Mesothelial cell of epicardium (in vitro differentiated cells): ENCODE data around the gene CCNI. TPM values are rescaled to one million over a fixed set of nuclear protein-coding genes. Genes with fewer than 3 reads are reported as not detected.

Experiments
- DNase-seq, 2 experiments: peaks; one replicate each; pipeline ENCODE4 v3.0.0; 2021; ENCODE audit warnings: low spot score in 2 of 2; ENCODE audit not compliant: unreplicated experiment in 2 of 2
- H3K27ac Mint-ChIP-seq: 2 replicates; pipeline ENCODE4 v1.8.0; 2021; ENCODE audit warnings: mixed read lengths
- H3K27me3 Mint-ChIP-seq: 2 replicates; pipeline ENCODE4 v1.8.0; 2021; ENCODE audit warnings: low read depth, mixed read lengths
- H3K36me3 Mint-ChIP-seq: 2 replicates; pipeline ENCODE4 v1.8.0; 2021; ENCODE audit warnings: mixed read lengths
- H3K4me1 Mint-ChIP-seq: 2 replicates; pipeline ENCODE4 v1.8.0; 2021; ENCODE audit warnings: mixed read lengths
- H3K4me3 Mint-ChIP-seq: 2 replicates; pipeline ENCODE4 v1.8.0; 2021; ENCODE audit warnings: mild to moderate bottlenecking, moderate library complexity, mixed read lengths
- H3K9me3 Mint-ChIP-seq: 2 replicates; pipeline ENCODE4 v1.8.0; 2021; ENCODE audit warnings: mixed read lengths
- CTCF ChIP-seq: fragments of 200-600 bp; sonication (generic); IDR thresholded peaks from one replicate; pipeline ENCODE4 v1.5.0; 2021; ENCODE audit warnings: antibody characterized with exemption; ENCODE audit not compliant: unreplicated experiment
- total RNA-seq: library from RNA; stranded (reverse); gene quantifications from 3 replicates; pipeline ENCODE4 v1.2.1, GENCODE V29; 2021

The CCNI gene
- total RNA-seq, 1 donor from 2014 or later: 245 TPM

- Mint-ChIP-seq H3K27me3 (no peaks in the 10 kb centered on the region), H3K27ac (peak overlapping the region; percentile 43), H3K9me3 (no peaks in the 10 kb centered on the region), H3K4me1 (peaks cover 5% of the 10 kb centered on the region), H3K36me3 (peaks cover 45% of the 10 kb centered on the region), H3K4me3 (no peak overlapping the region)
- no peak for TF ChIP-seq CTCF
- DNase-seq: no peak
Observed at GRCh38 chr4:77052352-77052751, 23.4 kb downstream of the CCNI start.

- Mint-ChIP-seq H3K27ac (no peak overlapping the region), H3K36me3 (peaks cover 36% of the 10 kb centered on the region)
Observed at GRCh38 chr4:77050962-77051361, 24.8 kb downstream of the CCNI start.

GRCh38 chr4:77047037-77047436 lies 28.8 kb downstream of the CCNI start:
- Mint-ChIP-seq H3K27ac (peak overlapping the region; percentile 78), H3K4me1 (peaks cover 19% of the 10 kb centered on the region), H3K4me3 (no peak overlapping the region), H3K9me3 (no peaks in the 10 kb centered on the region), H3K27me3 (no peaks in the 10 kb centered on the region), H3K36me3 (peaks cover 21% of the 10 kb centered on the region)
- TF ChIP-seq CTCF: peak; percentile 33
- no peak for DNase-seq

More at GRCh38 chr4:77050962-77051361, 24.8 kb downstream of the CCNI start:
- no peak for TF ChIP-seq CTCF
- Mint-ChIP-seq H3K4me3 (no peak overlapping the region), H3K4me1 (peaks cover 9% of the 10 kb centered on the region), H3K27me3 (no peaks in the 10 kb centered on the region), H3K9me3 (no peaks in the 10 kb centered on the region)
- DNase-seq: no peak

- no peak for DNase-seq
- Mint-ChIP-seq H3K4me3 (no peak overlapping the region), H3K27ac (peak overlapping the region; percentile 34)
Observed at GRCh38 chr4:77045490-77045889, 30.3 kb downstream of the CCNI start.

GRCh38 chr4:77044461-77045150 lies 31.2 kb downstream of the CCNI start:
- Mint-ChIP-seq H3K4me3 (no peak overlapping the region), H3K27ac (peak overlapping the region; percentile 84), H3K9me3 (no peaks in the 10 kb centered on the region), H3K4me1 (peaks cover 19% of the 10 kb centered on the region), H3K27me3 (no peaks in the 10 kb centered on the region), H3K36me3 (peaks cover 9% of the 10 kb centered on the region)
- DNase-seq: no peak
- TF ChIP-seq CTCF: peak; percentile 64

More at GRCh38 chr4:77045490-77045889, 30.3 kb downstream of the CCNI start:
- H3K9me3 Mint-ChIP-seq: no peaks in the 10 kb centered on the region
- H3K4me1 Mint-ChIP-seq: peaks cover 19% of the 10 kb centered on the region
- peaks cover 12% of the 10 kb centered on the region for H3K36me3 Mint-ChIP-seq
- no peak for TF ChIP-seq CTCF
- H3K27me3 Mint-ChIP-seq: no peaks in the 10 kb centered on the region
